GM19023 (cell line): ENCODE results near the gene RANBP17.

Source experiments
- ATAC-seq: cut with Tn5 transposase; IDR thresholded peaks from one replicate; pipeline ENCODE4 v1.9.1; 2021; ENCODE audit warnings: mild to moderate bottlenecking, moderate library complexity; ENCODE audit not compliant: unreplicated experiment

RANBP17 gene

DNA sequence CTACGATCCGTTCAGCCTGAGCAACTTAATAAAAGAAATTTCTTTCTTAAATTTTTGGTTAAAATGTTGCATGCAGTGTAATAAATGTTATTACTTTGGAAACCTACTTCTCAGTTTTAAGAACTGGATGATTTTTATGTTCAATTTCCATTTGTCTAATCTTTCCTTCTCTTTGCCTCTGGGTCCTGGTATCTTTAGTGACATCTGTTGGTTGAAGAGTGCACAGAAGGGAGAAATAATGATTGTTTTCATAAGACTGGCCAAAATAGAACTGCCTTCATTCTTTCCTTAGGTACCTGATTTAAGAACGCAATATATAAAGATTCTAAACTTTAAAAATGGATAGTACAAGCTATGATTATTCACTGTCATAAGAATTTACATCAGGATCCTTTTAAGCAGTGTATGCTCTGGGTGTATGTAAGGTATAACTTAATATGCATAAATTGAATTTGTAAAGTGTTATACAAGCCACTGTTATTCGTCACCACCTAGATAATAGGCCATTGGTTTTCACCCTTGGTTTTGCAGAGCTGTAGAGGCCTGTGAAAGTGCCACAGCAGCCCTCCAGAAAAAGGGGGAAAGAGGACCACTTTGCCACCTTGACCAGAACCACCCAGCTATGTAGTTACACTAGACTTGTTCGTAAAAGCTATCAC lies 364.4 kb downstream of the RANBP17 start:
- no peak for ATAC-seq

DNA sequence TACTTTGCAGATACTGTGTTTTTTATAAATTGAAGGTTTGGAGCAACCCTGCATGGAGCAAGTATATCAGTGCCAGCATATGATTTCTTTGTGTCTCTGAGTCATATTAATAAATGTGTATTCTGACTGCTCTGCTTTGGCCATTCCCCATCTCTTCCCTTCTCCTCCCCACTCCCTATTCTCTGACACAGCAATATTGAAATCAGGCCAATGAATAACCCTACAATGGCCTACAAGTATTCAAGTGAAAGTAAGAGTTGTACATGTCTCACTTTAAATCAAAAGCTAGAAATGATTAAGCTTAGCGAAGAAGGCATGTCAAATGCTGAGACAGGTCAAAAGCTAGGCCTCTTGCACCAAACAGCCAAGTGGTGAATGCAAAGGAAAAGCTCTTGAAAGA lies 365.0 kb downstream of the RANBP17 start:
- no peak for ATAC-seq

DNA sequence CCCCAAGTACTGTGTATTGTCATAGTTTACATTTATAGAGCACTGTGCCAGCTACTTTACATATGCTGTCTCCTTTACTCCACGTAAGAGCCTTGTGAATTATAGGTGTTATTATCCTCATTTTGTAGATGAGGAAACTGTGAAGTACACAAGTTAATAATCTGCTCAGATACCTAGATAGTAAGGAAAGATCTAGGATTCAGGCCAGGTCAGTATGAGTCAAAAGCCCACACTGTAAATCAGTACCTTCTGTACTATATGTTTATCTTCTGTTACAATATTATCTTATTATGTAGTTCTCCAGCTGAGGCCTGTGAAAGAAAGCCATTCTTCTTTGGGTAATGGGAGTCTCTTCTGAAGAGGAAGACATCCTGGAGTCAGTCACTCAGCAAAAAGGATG lies 374.8 kb downstream of the RANBP17 start:
- ATAC-seq = no peak

DNA sequence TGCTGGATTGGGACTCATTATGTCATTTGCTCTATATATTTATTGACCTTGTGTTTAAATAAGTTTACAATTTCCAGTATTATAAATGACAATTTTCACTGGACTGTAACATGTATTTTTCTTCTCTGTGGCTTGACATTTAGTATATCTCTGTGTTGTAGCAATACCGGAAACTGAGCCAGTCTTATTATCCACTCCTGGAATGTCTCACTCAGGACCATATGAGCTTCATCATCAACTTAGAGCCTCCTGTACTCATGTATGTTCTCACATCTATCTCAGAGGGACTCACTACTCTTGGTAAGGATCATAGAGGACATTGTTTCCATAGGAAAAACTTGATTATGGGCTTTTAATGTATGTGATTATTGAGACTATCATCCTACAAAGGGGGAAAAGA lies 380.7 kb downstream of the RANBP17 start:
- no peak for ATAC-seq

DNA sequence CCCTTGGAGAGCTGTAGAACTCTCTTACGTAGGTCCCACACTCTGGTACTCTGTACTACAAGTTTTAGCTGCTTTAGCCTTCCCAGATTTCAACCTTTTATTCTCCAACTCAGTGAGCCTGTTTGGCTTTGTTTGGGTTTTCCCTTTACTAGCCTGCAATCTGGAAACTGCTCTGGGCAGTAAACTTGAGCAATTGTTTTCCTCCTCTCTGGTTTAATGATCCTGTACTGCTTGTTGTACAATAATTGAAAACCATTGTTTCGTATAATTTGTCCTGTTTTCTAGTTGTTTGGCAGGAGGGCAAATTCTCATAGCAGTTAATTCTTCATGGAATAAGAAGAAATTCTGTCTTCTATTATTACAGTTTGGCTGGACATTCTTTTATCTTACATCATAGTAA lies 384.4 kb downstream of the RANBP17 start:
- no peak for ATAC-seq

DNA sequence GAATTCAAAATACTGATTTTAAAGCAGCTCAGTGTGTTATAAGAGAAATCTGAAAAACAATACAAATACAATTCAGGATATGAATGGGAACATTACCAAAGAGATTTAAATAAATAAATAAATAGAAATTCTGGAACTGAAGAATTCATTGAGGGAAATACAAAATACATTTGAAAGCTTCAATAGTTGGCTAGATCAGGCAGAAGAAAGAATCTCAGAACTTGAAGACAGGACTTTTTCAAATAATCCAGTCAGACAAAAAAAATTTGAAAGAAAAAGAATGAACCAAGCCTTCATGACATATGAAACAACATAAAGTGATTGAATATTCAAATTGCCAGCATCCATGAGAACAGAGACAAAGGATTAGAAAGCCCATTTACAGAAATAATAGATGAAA lies 387.6 kb downstream of the RANBP17 start:
- ATAC-seq = no peak

DNA sequence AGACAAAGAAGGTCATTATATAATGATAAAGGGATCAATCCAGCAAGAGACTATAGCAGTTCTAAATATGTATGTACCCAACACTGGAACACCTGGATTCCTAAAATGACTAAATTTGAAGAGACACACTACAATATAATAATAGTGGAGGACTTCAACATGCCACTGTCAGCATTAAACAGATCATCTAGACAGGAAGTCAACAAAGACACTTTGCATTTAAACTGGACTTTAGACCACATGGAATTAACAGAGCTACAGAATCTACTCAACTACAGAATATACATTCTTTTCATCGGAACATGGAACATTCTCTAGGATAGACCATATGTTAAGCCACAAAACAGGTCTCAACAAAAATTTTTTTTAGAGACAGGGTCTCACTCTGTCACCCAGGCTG lies 388.9 kb downstream of the RANBP17 start:
- ATAC-seq = no peak

DNA sequence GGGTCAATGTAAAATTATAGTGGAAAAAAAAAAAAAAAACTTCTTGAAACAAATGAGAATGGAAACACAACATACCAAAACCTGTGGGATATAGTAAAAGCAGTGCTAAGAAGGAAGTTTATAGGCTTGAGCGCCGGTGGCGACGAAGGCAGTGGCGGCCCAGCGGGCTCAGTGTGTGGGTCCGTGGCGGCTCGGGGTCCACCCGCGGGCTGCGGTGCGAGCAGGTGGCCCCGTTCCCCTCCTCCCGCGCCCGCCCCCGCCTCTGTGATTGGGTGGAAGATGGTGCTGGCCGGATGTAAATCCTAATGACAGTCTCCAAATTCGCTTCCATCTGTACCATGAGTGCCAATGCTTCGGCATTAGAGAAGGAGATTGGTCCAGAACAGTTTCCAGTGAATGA lies 389.7 kb downstream of the RANBP17 start:
- ATAC-seq = no peak

DNA sequence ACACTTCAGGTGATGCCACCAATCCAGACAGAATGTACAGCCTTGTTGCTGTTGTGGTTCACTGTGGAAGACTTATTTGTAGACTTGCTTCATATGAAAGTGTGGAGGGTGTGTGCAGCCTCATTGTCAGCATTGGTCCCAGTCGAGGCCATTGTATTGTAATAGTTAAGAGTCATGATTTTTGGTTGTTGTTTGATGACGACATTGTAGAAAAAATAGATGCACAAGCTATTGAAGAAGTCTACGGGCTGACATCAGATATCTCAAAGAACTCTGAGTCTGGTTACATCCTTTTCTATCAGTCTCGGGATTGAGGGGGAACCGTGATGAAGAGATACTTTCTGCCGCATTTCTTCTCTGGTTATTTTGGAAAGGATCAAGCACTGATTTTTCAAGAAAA lies 390.9 kb downstream of the RANBP17 start:
- ATAC-seq = no peak

DNA sequence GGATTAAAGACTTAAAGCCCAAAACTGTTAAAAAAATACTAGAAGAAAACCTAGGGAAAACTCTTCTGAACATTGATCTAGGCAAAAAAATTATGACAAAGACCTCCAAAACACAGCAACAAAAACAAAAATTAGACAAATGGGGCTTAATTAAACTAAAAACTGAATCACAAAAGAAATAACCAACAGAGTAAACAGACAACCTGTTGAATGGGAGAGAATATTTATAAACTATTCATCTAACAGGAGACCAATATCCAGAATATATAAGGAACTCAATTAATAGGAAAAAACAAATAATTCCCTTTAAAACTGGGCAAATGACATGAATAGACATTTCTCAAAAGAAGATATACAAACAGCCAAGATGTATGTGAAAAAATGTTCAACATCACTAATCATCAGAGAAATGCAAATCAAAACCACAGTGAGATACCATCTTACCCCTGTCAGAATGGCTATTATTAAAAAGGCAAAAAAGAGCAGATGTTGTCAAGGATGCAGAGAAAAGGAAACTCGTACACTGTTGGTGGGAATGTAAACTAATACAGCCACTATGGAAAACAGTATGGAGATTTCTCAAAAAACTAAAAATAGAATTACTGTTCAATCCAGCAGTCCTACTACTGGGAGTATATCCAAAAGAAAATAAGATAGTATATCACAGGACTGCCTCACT lies 397.1 kb downstream of the RANBP17 start:
- no peak for ATAC-seq

DNA sequence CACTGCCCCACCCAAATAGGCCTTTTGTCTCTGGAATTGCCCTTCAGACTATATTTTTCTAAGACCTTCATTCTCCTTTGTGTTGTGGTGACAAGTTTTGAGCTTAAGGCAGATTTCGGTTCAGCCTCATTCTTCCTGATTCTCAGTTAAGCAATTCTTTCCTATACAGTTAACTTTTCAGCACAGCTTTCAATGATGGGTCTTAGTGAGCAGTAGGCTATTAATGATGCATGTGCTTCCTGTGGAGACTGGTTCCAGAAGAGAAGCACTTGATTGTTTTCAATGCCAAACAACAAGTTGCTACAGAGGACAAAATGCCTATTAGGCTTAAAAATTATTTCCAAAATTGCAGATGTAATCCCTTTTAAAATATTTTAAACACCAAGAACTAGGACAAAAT lies 399.5 kb downstream of the RANBP17 start:
- no peak for ATAC-seq

DNA sequence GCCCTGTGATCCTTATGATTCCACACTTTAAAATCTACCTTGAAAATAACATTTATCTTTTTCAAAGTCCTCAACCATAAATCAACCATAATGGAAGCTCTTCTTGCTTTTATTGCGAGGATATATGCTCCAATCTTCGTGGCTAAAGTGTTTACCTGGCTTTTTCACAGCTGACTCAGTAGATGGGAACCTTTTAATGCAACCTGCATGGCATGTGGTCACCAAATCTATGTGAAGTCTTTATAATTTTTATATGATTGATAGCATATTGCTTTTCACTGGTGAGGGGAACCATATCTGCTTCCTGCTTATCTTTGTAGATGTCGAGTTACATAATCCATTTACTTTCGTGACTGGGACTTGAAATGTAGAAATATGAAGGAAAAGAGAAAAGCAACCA lies 400.1 kb downstream of the RANBP17 start:
- no peak for ATAC-seq

DNA sequence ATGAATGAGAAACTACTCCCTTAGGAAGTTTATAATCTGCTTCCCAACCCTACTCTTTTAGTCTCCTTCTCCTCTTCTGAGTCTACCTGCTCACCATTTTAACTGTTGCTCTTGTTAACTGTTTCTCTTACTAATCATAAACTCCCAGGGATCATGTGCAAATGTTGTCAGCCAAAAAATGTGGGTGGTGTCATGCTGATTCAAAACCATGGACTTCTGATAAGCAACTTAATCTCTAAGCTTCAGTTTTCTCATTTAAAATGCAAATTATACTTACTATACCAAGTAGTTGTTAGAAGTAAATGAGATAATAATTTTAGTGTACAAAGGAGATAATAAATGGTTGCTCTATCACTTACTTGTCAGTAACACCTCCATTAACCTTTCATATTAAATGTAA lies 401.4 kb downstream of the RANBP17 start:
- no peak for ATAC-seq

DNA sequence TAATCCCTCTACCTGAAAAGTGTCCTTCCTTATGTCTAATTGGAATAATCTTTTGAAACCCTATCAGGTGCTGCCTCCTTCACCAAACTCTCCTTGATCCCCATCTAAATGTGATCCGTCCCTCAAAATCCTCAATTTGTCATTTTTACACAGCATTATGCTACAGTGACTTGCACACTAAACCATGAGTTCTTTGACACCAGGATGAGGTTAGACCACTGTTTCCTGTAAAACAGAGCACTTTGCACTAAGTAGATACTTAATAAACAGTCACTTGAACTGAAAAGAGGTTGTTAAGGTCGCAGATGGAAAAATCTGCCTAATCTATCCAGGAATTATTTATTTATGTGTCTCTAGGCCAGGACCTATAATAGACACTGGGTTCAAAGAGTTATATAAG lies 403.0 kb downstream of the RANBP17 start:
- ATAC-seq = no peak

DNA sequence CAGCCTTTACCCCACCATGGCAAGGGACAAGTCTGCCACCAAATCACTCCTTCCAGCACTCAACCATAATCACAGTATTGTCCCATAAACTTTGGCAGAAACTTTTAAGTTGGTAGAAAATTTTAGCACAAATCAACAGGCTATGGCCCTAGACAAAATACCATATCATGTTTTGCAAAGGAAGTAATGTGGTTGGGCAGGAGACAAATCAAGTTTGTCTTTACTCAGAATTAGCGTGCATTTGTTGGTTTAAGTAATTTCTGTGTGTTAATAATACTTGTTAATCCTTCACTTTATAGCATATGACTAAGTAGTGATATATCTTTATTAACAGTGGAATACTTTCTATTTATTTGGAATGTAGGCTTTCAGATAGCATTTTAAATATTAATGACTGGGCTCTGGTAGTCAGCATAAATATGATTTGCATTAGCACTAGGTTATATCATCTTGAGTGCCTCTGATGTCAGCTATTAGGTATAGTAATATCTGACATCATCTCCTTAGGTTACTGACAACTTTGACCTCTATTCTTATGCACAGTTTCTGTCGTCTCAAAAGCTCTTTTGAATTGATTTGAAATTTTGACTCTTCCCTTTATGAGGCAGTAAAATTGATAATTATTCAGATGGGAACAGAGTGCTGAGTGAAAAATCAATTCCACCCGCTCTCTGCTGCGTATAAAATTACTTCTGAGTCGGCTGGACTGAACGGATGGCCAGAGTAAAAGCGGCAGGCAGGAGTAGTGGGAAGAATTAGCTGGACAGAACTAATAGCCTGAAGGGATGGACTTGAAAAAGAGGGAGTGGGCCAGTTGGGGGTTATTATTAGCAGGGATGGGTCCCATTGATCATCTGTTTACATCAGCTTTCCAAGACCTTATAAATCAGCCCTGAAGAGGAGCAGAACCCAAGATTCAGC lies 407.1 kb downstream of the RANBP17 start:
- ATAC-seq = no peak

DNA sequence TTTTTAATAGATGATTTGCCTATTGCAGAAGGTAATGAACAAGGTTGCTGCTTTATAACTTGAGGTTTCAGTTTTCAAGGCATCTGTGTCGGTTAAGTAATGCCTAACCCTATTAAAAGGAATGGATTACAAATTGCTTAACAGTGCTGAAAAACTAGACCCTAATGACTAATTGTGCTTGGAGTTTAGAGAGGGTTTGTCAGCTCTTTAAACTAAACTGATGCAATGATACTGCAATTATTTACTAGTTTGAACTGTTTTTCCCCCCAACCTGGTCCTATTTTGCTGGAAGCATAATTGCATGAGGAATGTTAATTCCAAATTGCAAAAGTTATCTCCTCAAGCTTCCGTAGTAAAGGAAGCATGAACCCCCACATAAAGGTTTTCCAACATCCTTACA lies 407.9 kb downstream of the RANBP17 start:
- ATAC-seq = no peak

DNA sequence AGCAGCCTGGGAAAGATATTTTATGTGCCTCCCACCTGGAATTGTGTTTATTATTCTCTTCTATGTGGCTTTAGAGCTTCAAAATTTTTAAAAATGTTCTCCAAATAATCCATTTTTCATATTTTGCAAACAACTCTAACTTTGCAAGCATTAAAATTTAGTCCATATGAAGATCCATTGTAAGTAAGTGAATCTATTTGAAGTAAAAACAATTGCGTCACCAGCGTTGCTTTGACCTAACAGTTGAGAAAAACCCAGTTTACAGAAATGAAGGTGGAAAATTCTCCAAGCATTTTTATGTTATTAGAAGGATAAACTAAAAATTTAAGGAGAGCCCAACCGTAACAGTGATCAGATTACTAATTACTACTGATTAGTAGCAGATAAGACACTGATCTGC lies 408.3 kb downstream of the RANBP17 start:
- no peak for ATAC-seq

DNA sequence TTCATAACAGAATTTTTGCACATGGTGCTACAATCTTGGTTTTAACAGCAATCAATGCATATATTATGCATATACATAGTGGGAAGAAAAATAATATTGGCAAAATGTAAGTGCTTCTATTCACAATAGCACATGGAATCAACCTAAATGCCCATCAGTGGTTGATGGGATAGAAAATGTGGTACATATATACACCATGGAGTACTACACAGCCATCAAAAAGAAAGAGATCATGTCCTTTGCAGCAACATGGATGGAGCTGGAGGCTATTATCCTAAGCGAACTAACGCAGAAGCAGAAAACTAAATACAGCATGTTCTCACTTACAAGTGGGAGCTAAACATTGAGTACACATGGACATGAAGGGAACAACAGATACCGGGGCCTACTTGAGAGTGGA lies 410.0 kb downstream of the RANBP17 start:
- no peak for ATAC-seq

DNA sequence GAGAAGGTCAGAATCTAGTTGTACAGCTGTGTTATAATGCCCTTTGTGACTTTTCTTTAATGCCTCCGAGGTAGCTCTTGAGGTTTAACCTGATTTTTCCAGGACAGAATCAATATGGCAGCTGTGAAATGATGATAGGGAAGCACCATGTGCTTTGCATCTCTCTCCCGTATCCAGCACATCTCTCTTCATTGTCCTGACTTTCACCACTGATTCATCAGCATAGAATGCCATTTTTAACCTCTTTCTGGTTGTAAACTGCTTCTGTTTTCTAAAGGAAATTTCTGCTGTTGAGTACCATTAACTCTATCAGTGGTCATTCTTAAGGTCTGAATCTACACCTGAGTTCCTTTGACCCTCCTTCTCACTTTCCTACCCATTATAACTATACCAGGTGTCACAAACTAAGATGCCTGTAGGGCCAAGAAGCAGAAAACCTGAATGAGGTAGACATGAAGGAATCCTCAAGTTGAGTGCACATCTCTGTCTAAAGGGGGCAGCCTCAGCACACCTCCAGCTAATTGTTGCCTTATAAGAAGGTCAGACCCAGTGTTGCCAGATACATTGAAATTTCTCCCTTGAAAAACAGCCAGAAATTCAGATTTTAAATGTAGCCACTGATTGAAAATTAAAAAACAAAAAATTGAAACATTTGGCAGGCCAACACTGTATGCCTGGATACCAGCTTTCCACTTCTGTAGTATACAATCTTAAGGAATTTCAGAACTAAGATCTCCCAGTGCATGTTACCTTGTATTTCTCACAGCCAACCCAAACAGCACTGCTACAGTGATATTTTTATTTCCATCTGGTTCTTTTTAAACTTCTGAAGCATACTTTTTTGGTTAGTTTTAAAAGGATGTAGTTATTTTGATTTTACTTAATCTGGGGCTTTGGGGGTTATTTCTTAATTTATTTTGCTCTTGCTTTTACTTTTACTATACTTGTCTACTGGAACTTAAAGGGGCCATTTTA lies 411.5 kb downstream of the RANBP17 start:
- no peak for ATAC-seq

DNA sequence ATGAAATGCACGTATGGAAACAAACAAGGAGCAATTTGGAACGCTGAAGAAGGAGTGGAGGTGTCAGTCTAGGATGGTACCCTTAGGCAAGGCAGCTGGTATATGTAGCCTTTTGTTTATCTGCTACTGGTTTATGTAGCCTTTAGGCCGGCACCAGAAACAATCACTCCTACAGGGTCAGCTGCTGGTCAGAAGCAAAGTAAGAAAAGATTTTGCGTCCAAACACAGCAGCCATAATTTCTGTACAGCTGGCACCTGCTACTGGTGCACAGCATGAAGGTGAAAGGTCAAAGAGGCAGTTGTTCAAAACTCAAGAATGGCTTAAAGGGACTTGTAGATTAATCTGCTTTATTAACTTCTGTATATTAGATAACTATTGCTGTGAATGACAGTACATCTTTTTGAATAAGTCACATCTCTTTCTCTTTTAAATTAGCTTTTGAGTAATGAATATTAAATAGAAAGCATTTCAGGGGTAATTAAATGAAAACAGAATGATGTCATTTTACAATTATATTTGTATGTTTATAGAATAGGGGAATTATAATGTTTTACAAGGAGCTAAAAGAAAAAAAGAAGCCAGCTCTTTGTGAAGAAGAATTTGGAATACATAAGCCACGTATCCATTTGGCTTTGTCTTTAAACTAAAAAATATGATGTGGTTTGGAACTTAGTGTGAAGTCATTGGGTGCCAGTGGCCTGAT lies 414.2 kb downstream of the RANBP17 start:
- no peak for ATAC-seq
